Measurements from ENCODE around the gene KRTAP10-5.
"Not testable (repeated sequence)": the region's sequence is repeated elsewhere in the genome, so short reads cannot be mapped to it uniquely, and the experiment has no call there.

Gene KRTAP10-5

GRCh38 chr21:44610157-44610843 lies 29.9 kb upstream of the KRTAP10-5 start:
- not testable (repeated sequence) for DNase-seq

DNA sequence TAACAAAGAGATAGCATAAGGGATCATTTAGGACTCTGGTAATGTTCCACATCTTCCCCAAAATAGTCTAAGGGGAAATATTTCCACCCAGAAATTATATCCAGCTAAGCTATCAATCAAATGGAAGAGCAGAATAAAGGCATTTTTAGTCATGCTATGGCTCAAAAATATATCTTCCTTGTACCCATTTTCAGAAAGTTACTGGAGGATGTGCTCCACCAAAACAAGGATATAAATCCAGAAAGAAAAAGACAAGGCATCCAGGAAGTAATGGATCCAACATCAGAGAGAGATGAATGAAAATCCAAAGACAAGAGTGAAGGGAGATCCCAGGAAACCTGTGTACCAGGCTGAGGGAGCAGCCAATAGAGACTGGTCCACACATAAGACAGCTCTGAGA lies 28.8 kb upstream of the KRTAP10-5 start:
- DNase-seq: no peak

GRCh38 chr21:44606495-44606894 lies 26.1 kb upstream of the KRTAP10-5 start:
- DNase-seq: no peak

- no peak for DNase-seq
Observed at GRCh38 chr21:44603911-44604310, 23.5 kb upstream of the KRTAP10-5 start.

DNA sequence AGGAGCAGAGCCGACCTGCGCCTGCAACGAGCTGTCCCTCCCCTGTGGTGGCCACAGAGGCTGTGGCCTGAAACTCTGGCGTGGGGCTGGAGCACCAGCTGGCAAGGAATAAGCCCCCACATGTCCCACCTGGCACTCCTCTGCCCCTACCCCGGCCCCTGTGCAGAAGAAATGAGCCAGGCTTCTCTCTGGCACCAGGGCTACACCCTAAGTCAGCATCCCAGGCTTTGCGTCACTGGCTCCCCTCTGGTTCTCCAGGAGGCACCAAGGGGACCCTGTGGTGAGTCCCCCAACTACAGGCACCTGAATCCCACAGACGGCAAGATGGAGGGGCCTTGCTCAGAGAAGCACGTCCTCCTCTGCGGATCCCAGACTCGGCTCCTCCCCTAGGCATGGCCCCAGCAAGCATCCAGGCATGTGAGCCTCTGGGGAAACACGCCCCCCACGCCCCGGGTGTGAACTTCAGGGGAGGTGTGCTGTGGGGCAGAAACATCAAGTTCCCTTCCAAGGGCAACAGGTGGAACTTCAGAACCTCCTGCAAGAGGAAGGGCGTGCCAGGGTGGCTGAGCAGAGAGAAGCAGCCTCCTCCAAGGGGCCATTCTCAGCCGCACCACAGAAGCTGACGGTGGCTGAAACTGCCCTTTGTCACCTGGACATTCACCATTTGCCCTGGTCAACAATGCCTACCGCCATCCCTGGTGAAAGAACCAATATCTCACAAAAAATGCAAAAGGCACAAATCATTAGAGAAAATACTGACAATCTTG lies 22.9 kb upstream of the KRTAP10-5 start:
- no peak for DNase-seq

DNA sequence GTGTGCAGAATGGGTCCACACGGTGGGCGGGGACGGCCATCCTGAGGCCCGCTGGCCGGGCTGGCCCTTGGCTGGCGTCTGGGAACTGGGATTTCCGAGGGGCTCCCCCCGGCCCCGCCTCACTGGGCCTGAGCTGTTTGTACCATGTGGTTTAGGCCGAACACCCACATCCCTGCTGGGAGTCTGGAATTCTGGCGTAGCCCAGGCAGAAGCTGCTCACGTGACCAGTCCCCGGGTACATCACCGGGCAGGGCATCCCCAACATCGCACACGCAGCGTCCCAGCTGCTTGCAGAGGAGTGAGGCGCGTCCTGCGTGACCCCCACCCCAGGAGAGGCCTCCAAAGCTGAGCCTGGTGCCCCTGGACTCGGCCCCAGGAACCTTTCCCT lies 22.1 kb upstream of the KRTAP10-5 start:
- no peak for DNase-seq

GRCh38 chr21:44601596-44602462 lies 21.4 kb upstream of the KRTAP10-5 start:
- DNase-seq: no peak

GRCh38 chr21:44601091-44601490 lies 20.7 kb upstream of the KRTAP10-5 start:
- not testable (repeated sequence) for DNase-seq

GRCh38 chr21:44600118-44600978 lies 19.9 kb upstream of the KRTAP10-5 start, which contains the start of gene KRTAP10-7:
Gene KRTAP10-7 (plus strand): TSS chr21:44600597. CDS start chr21:44600622, 25 bp downstream.
- not testable (repeated sequence) for DNase-seq

DNA sequence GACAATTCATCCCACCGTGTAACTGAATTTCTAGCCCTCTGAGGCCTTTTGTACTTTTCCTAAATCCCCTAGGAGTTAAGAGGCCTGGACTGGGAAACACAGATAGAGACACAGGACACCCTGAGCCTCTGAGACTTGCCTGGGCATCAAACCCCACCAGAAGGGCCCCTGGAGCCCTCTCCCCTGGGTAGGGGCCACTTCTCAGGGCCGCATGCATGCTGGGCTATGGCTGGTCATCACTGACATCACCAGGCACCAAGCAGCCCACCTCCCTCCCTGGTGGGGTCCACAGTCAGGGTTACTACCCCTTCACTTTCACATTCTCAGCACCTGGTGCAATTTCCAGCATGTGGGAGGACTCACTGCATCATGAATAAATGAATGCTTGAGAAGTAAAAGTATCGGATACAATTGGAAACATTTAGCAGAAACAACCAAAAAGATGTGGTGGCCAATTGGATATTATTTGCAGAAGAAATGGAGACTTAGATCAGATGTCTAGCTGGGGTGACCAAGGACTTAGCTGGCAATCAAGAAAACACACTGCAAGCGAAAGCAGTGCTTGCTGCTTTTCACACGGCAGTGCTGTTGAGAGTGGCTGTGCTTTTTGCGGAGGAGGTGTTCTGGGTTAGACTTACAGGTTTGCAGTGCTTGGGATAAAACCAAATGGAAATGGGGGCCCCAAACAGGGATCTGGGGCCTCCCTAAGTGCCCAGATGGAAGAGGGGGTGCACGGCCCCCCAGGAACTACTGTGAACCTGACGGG lies 19.0 kb upstream of the KRTAP10-5 start:
- DNase-seq: no peak

GRCh38 chr21:44598061-44598460 lies 17.7 kb upstream of the KRTAP10-5 start:
- no peak for DNase-seq

- DNase-seq: no peak
Observed at GRCh38 chr21:44596068-44596725, 15.8 kb upstream of the KRTAP10-5 start.

- no peak for DNase-seq
Observed at GRCh38 chr21:44595524-44595923, 15.1 kb upstream of the KRTAP10-5 start.

- no peak for DNase-seq
Observed at GRCh38 chr21:44594406-44594916, 14.1 kb upstream of the KRTAP10-5 start.

GRCh38 chr21:44593598-44594405 lies 13.4 kb upstream of the KRTAP10-5 start:
- DNase-seq: no peak

- no peak for DNase-seq
Observed at GRCh38 chr21:44592446-44593311, 12.3 kb upstream of the KRTAP10-5 start, which contains the start of gene KRTAP10-6. Gene KRTAP10-6 (minus strand): TSS chr21:44592505. CDS start chr21:44592484, 21 bp downstream.

GRCh38 chr21:44591801-44592130 lies 11.4 kb upstream of the KRTAP10-5 start:
- DNase-seq: not testable (repeated sequence)

- not testable (repeated sequence) for DNase-seq
Observed at GRCh38 chr21:44590897-44591800, 10.7 kb upstream of the KRTAP10-5 start.
